HG03196 (cell line): ENCODE results near the gene NLK.

ENCODE experiments used
- ATAC-seq: cut with Tn5 transposase; IDR thresholded peaks from one replicate; pipeline ENCODE4 v1.9.1; 2021; ENCODE audit not compliant: unreplicated experiment

NLK gene

GRCh38 chr17:28039251-28039650 lies 3.2 kb upstream of the NLK start:
- no peak for ATAC-seq

GRCh38 chr17:28040406-28040805 lies 2.1 kb upstream of the NLK start:
- no peak for ATAC-seq

GRCh38 chr17:28041068-28041843 lies 1.2 kb upstream of the NLK start:
- ATAC-seq: peak; percentile 89

GRCh38 chr17:28041844-28042656 lies 427 bp upstream of the NLK start:
- ATAC-seq: peak; percentile 14

GRCh38 chr17:28042721-28043291 lies 329 bp downstream of the NLK start:
- no peak for ATAC-seq

- ATAC-seq: no peak
Measured at GRCh38 chr17:28043296-28043695, 819 bp downstream of the NLK start.

GRCh38 chr17:28043741-28044140 lies 1.3 kb downstream of the NLK start:
- ATAC-seq: no peak

- no peak for ATAC-seq
Measured at GRCh38 chr17:28045304-28045703, 2.8 kb downstream of the NLK start.

GRCh38 chr17:28046034-28046825 lies 3.8 kb downstream of the NLK start:
- ATAC-seq: no peak

- no peak for ATAC-seq
Measured at GRCh38 chr17:28047806-28048205, 5.3 kb downstream of the NLK start.

- ATAC-seq: no peak
Measured at GRCh38 chr17:28049071-28049470, 6.6 kb downstream of the NLK start.

- ATAC-seq: no peak
Measured at GRCh38 chr17:28053044-28053670, 10.7 kb downstream of the NLK start.

GRCh38 chr17:28053725-28054124 lies 11.2 kb downstream of the NLK start:
- no peak for ATAC-seq

- no peak for ATAC-seq
Measured at GRCh38 chr17:28055546-28056275, 13.2 kb downstream of the NLK start.

- ATAC-seq: no peak
Measured at GRCh38 chr17:28056276-28056620, 13.8 kb downstream of the NLK start.

- ATAC-seq: peak; percentile 78
Measured at GRCh38 chr17:28057731-28058246, 15.3 kb downstream of the NLK start.

GRCh38 chr17:28059675-28060074 lies 17.2 kb downstream of the NLK start:
- no peak for ATAC-seq

GRCh38 chr17:28065706-28066105 lies 23.2 kb downstream of the NLK start:
- no peak for ATAC-seq

- no peak for ATAC-seq
Measured at GRCh38 chr17:28069061-28069460, 26.6 kb downstream of the NLK start.

GRCh38 chr17:28071179-28071578 lies 28.7 kb downstream of the NLK start:
- ATAC-seq: no peak
